ENCODE measurements around the gene WTIP. TPM values are rescaled to one million over a fixed set of nuclear protein-coding genes. Genes with fewer than 3 reads are reported as not detected.
"Not testable (repeated sequence)": the region's sequence is repeated elsewhere in the genome, so short reads cannot be mapped to it uniquely, and the experiment has no call there.

WTIP gene
- total and polyA plus RNA-seq, 9 donors, result 13.4 to 38.4 (median 29.5) TPM

DNA sequence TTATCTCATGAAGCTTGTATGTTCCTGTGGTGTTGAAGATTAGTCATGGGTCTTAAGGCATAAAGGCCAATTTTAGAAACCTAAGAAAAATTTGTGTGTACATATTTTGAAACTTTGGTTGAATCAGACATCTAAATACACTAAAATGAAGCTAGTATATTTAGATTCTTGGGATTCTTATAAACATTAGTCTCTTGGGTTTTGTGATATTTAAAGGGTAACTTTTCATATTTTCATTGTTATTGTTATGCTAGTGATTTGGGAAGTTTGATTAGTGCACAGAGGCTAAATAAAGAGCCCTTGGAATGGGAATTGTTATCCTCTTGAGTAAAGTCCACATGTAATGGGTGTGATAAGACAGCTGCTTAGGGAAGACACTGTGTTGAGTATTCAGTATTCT lies 28.8 kb upstream of the WTIP start:
- Histone ChIP-seq H3K27me3 (no peaks in the 10 kb centered on the region), H3K36me3 (no peaks in the 10 kb centered on the region), H3K9me3 (no peaks in the 10 kb centered on the region), H3K4me1 (ENCODE audit: insufficient read depth) (no peaks in the 10 kb centered on the region), H3K27ac (no peak overlapping the region), H3K4me3 (no peak overlapping the region)
- no peak for DNase-seq
- TF ChIP-seq, protein P1, sequence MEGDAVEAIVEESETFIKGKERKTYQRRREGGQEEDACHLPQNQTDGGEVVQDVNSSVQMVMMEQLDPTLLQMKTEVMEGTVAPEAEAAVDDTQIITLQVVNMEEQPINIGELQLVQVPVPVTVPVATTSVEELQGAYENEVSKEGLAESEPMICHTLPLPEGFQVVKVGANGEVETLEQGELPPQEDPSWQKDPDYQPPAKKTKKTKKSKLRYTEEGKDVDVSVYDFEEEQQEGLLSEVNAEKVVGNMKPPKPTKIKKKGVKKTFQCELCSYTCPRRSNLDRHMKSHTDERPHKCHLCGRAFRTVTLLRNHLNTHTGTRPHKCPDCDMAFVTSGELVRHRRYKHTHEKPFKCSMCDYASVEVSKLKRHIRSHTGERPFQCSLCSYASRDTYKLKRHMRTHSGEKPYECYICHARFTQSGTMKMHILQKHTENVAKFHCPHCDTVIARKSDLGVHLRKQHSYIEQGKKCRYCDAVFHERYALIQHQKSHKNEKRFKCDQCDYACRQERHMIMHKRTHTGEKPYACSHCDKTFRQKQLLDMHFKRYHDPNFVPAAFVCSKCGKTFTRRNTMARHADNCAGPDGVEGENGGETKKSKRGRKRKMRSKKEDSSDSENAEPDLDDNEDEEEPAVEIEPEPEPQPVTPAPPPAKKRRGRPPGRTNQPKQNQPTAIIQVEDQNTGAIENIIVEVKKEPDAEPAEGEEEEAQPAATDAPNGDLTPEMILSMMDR (IDR thresholded peaks at IDR 0.05), result no peak
- no peak for TF ChIP-seq EP300 (IDR thresholded peaks at IDR 0.05)
- no peak for TF ChIP-seq POLR2A (IDR thresholded peaks at IDR 0.05)
- intact Hi-C loops (cut with DNase I), result no loop called here

DNA sequence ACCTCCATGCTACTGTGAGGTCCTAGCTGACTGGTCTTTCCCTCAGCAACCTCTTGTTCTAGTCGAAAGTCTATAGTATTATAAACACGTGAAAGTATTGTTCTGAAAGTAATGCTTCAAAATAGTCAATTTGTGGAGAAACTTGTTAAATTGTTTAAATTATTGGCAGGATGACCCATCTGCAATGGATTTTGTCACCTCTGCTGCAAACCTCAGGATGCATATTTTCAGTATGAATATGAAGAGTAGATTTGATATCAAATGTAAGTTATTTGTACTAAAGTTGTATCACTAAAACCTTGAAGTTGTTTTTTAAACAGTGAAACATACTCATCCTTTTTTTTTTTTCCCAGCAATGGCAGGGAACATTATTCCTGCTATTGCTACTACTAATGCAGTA lies 27.5 kb upstream of the WTIP start:
- WGBS, 3 donors, result 69 to 84% (median 80%) methylated on average over 2 of the region's 2 CpGs
- Histone ChIP-seq H3K9me3 (no peaks in the 10 kb centered on the region), H3K27me3 (no peaks in the 10 kb centered on the region), H3K4me1 (ENCODE audit: insufficient read depth) (no peaks in the 10 kb centered on the region), H3K36me3 (no peaks in the 10 kb centered on the region), H3K4me3 (no peak overlapping the region), H3K27ac (no peak overlapping the region)
- intact Hi-C loops (cut with DNase I), result no loop called here
- TF ChIP-seq, protein P1 (IDR thresholded peaks at IDR 0.05), result no peak
- TF ChIP-seq EP300 (IDR thresholded peaks at IDR 0.05) (no peak), POLR2A (IDR thresholded peaks at IDR 0.05) (no peak)
- no peak for DNase-seq

DNA sequence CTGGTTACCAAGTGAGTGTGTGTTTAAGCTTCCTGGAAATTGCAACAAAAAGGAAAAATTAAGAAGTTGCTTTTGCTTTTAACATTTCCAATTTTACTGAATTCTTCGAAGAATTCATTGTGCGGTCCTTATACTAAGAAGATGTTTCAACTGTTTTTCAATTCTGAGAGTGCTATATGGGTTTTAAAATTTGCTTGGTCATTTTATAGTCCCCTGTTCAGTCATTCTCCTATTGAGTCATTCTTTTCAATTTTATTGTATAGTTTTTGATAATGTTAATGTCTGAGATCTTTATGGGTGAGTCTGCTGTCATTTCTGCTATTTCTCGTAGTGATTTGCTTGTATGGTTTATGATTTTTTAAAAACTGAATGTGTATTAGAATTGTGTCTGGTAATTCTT lies 26.9 kb upstream of the WTIP start:
- intact Hi-C loops (cut with DNase I), result no loop called here
- no peak for TF ChIP-seq POLR2A (IDR thresholded peaks at IDR 0.05)
- no peak for TF ChIP-seq EP300 (IDR thresholded peaks at IDR 0.05)
- TF ChIP-seq, protein P1 (IDR thresholded peaks at IDR 0.05), result no peak
- H3K9me3 ChIP-seq, result no peaks in the 10 kb centered on the region
- H3K27me3 ChIP-seq, result no peaks in the 10 kb centered on the region
- H3K4me3 ChIP-seq, result no peak overlapping the region
- no peaks in the 10 kb centered on the region for H3K4me1 ChIP-seq (ENCODE audit: insufficient read depth)
- no peak overlapping the region for H3K27ac ChIP-seq
- no peaks in the 10 kb centered on the region for H3K36me3 ChIP-seq
- WGBS, 3 donors, result 92 to 96% (median 94%) methylated on average over 3 of the region's 3 CpGs
- DNase-seq, result no peak

DNA sequence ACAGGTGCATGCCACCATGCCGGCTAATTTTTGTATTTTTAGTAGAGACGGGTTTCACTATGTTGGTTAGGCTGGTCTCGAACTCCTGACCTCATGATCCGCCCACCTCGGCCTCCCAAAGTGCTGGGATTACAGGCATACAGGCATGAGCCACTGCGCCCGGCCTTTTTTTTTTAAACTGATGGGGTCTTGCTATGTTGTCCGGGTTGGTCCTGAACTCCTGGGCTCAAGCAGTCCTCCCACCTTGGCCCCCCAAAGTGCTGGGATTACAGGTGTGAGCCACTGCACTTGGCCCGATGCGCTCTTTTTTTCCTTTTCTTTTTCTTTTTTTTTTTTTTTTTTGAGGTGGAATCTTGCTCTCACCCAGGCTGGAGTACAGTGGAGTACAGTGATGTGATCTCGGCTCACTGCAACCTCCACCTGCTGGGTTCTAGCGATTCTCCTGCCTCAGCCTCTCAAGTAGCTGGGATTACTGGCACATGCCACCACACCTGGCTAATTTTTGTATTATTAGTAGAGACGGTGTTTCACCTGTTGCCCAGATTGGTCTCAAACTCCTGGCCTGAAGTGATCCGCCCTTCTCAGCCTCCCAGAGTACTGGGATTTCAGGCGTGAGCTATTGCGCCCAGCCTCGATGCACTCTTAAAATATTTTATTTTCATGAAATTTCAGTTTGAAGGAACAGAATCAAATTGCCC lies 25.6 kb upstream of the WTIP start:
- H3K4me3 ChIP-seq; H3K9me3 ChIP-seq; H3K36me3 ChIP-seq; intact Hi-C loops (cut with DNase I); DNase-seq; H3K27ac ChIP-seq; H3K4me1 ChIP-seq (ENCODE audit: insufficient read depth); H3K27me3 ChIP-seq: not testable (repeated sequence)
- 90 to 92% (median 90%) methylated on average over 17 of the region's 17 CpGs for WGBS, 3 donors

DNA sequence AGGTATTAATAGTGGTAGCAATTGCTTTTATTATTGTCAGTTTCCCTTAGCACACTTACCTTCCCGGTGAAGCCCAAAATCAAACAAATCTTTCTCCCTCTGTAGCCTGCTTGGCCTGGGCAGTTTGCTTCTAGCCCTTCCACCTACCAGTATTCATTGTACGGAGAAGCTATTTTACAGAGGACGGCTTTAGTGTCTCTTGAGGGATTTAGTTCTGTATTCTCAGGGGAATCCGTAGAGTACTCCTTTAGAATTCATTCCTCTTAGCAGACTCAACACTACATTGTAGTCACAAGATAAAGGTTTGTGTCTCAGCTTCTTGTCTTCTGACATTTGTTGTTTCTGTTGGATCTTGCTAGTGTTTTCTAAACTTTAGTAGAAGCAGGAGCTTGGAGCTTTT lies 24.1 kb upstream of the WTIP start:
- Histone ChIP-seq H3K4me1 (ENCODE audit: insufficient read depth) (peaks cover 11% of the 10 kb centered on the region), H3K27me3 (no peaks in the 10 kb centered on the region), H3K27ac (no peak overlapping the region), H3K9me3 (no peaks in the 10 kb centered on the region), H3K4me3 (no peak overlapping the region), H3K36me3 (no peaks in the 10 kb centered on the region)
- intact Hi-C loops (cut with DNase I), result no loop called here
- 19 to 44% (median 32%) methylated on average over 4 of the region's 4 CpGs for WGBS, 3 donors
- TF ChIP-seq POLR2A (IDR thresholded peaks at IDR 0.05) (no peak), EP300 (IDR thresholded peaks at IDR 0.05) (no peak)
- TF ChIP-seq, protein P1 (IDR thresholded peaks at IDR 0.05), result no peak
- DNase-seq, result no peak

Measured in ovary (tissue), 9 donors.